Coronary artery (tissue), 2 donors: ENCODE measurements around the gene DTHD1.

Experiments used
- DNase-seq: peaks from one replicate; pipeline ENCODE4 v3.0.0-alpha.2; 2017; ENCODE audit warnings: low spot score
- H3K27ac ChIP-seq, 2 donors: fragments of 200-600 bp; sonication (generic); one replicate each; pipeline ENCODE4 v1.5.1; 2016 to 2019
- H3K4me3 ChIP-seq: fragments of 200-600 bp; sonication (generic); 2 replicates; pipeline ENCODE4 v1.5.1; 2016; ENCODE audit warnings: mild to moderate bottlenecking, moderate library complexity
- CTCF ChIP-seq: fragments of 200-600 bp; sonication (generic); IDR thresholded peaks from one replicate; pipeline ENCODE4 v1.5.1; 2019; ENCODE audit warnings: antibody characterized with exemption

The DTHD1 gene

GRCh38 chr4:36388710-36389109 lies 107.3 kb downstream of the DTHD1 start:
- Histone ChIP-seq H3K27ac (no peak overlapping the region), H3K4me3 (no peak overlapping the region)
- no peak for TF ChIP-seq CTCF
- DNase-seq, result no peak

DNA sequence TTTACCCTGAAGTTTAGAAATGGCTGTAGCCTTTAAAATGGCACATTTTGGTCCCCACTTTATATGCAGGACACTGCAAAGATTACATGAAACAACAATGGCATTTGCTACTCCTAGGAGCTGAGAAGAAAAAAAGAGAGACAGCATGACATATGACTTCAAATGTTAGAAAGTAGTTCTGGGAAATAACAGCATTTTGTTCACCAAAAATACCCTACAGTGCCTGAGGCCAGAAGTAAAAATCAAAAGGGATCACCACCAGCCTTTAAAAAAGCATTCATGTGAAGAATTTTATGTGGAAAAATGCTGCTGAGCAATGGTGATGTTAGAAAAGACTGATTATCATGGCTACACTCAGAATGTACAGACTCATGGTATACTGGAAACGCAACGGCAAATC lies 110.0 kb downstream of the DTHD1 start:
- DNase-seq, result no peak
- H3K27ac ChIP-seq, result no peak overlapping the region

GRCh38 chr4:36392024-36392423 lies 110.6 kb downstream of the DTHD1 start:
- DNase-seq, result no peak
- H3K4me3 ChIP-seq, result no peak overlapping the region
- H3K27ac ChIP-seq, result no peak overlapping the region
- TF ChIP-seq CTCF, result no peak

More for the DNA sequence above, 110.0 kb downstream of the DTHD1 start:
- no peak overlapping the region for H3K4me3 ChIP-seq
- no peak for TF ChIP-seq CTCF

- H3K27ac ChIP-seq, result no peak overlapping the region
- H3K4me3 ChIP-seq, result no peak overlapping the region
- no peak for DNase-seq
- no peak for TF ChIP-seq CTCF
Observed at GRCh38 chr4:36392916-36393315, 111.5 kb downstream of the DTHD1 start.
